Pulmonary artery endothelial cell (primary cell): ENCODE data around the gene FAM98A. TPM values are rescaled to one million over a fixed set of nuclear protein-coding genes. Genes with fewer than 3 reads are reported as not detected.

Experiments used
- total RNA-seq: library from RNA; depleted of rRNA; stranded (reverse); fragments of >200 nt; gene quantifications from 2 replicates; pipeline ENCODE4 v1.2.3, GENCODE V29; 2014

The FAM98A gene
- total RNA-seq, 1 donor from 2014 or later, result 36.9 TPM

Other genes with a start within 250 kb of the FAM98A start
- gene RASGRP3, start 122.7 kb downstream of the FAM98A start, total RNA-seq, result 15.7 and 21.8 TPM in 2 replicates